Astrocyte (in vitro differentiated cells and primary cell): ENCODE measurements around the gene FEZF1. TPM values are rescaled to one million over a fixed set of nuclear protein-coding genes. Genes with fewer than 3 reads are reported as not detected.

Experiments
- DNase-seq: peaks from one replicate; pipeline ENCODE4 v3.0.0-alpha.2; 2010; ENCODE audit warnings: low read depth
- FAIRE-seq: peaks from 2 replicates; lab custom pipeline; 2011; peaks lifted over from hg19 to GRCh38; lab: Jason Lieb, UNC
- H2AFZ ChIP-seq: 2 replicates; pipeline ENCODE4 v1.6.0; 2012; ENCODE audit warnings: low read depth, low read length, inconsistent platforms
- H3K27ac ChIP-seq: 2 replicates; pipeline ENCODE4 v1.5.1; 2011; ENCODE audit warnings: low read depth, low read length, inconsistent platforms
- H3K27me3 ChIP-seq: 2 replicates; pipeline ENCODE4 v1.6.0; 2011; ENCODE audit warnings: low read length, inconsistent platforms; ENCODE audit not compliant: insufficient read depth
- H3K36me3 ChIP-seq: 2 replicates; pipeline ENCODE4 v1.5.1; 2011; ENCODE audit warnings: low read length, inconsistent platforms; ENCODE audit not compliant: insufficient read depth
- H3K4me1 ChIP-seq: 2 replicates; pipeline ENCODE4 v1.5.1; 2011; ENCODE audit warnings: low read length, inconsistent platforms; ENCODE audit not compliant: insufficient read depth
- H3K4me2 ChIP-seq: 2 replicates; pipeline ENCODE4 v1.6.0; 2012; ENCODE audit warnings: low read length, inconsistent platforms
- H3K4me3 ChIP-seq: 2 replicates; pipeline ENCODE4 v1.5.1; 2011; ENCODE audit warnings: low read depth, mild to moderate bottlenecking, low read length, inconsistent platforms; ENCODE audit not compliant: insufficient read depth
- H3K79me2 ChIP-seq: 2 replicates; pipeline ENCODE4 v1.6.0; 2012; ENCODE audit warnings: mild to moderate bottlenecking, low read length, inconsistent platforms; ENCODE audit not compliant: insufficient read depth
- H3K9ac ChIP-seq: 2 replicates; pipeline ENCODE4 v1.6.0; 2012; ENCODE audit warnings: mild to moderate bottlenecking, low read length, inconsistent platforms
- H3K9me3 ChIP-seq: 2 replicates; pipeline ENCODE4 v1.5.1; 2012; ENCODE audit warnings: low read depth, mild to moderate bottlenecking, low read length, inconsistent platforms; ENCODE audit not compliant: insufficient read depth
- H4K20me1 ChIP-seq: 2 replicates; pipeline ENCODE4 v1.6.0; 2012; ENCODE audit warnings: low read length, inconsistent platforms; ENCODE audit not compliant: insufficient read depth
- H3K27ac Mint-ChIP-seq: one replicate; pipeline ENCODE4 v1.8.0; 2021; ENCODE audit warnings: mild to moderate bottlenecking, mixed read lengths; ENCODE audit not compliant: unreplicated experiment
- H3K27me3 Mint-ChIP-seq: one replicate; pipeline ENCODE4 v1.8.0; 2021; ENCODE audit warnings: low read depth, mixed read lengths; ENCODE audit not compliant: unreplicated experiment
- H3K36me3 Mint-ChIP-seq: one replicate; pipeline ENCODE4 v1.8.0; 2021; ENCODE audit warnings: low read depth, mixed read lengths; ENCODE audit not compliant: unreplicated experiment
- H3K4me1 Mint-ChIP-seq: one replicate; pipeline ENCODE4 v1.8.0; 2021; ENCODE audit warnings: low read depth, mixed read lengths; ENCODE audit not compliant: unreplicated experiment
- H3K4me3 Mint-ChIP-seq: one replicate; pipeline ENCODE4 v1.8.0; 2021; ENCODE audit warnings: mild to moderate bottlenecking, moderate library complexity, mixed read lengths; ENCODE audit not compliant: unreplicated experiment
- H3K9me3 Mint-ChIP-seq: one replicate; pipeline ENCODE4 v1.8.0; 2021; ENCODE audit warnings: mild to moderate bottlenecking, mixed read lengths; ENCODE audit not compliant: unreplicated experiment
- CTCF ChIP-seq: IDR thresholded peaks from 2 replicates; pipeline ENCODE4 v1.5.1; 2011; ENCODE audit warnings: low read depth, mild to moderate bottlenecking, inconsistent platforms, low read length, moderate library complexity; ENCODE audit not compliant: insufficient read depth
- EZH2 ChIP-seq: IDR thresholded peaks from 2 replicates; pipeline ENCODE4 v1.6.1; 2012; ENCODE audit warnings: mild to moderate bottlenecking, low read length, inconsistent platforms; ENCODE audit not compliant: insufficient read depth
- total RNA-seq: library from RNA; stranded (reverse); gene quantifications from 2 replicates; pipeline ENCODE4 v1.2.1, GENCODE V29; 2021

Gene FEZF1
- total RNA-seq, 1 donor from 2014 or later = 0.61 TPM

- DNase-seq = no peak
- H3K9me3 Mint-ChIP-seq = peaks cover 4% of the 10 kb centered on the region
- Histone ChIP-seq H2AFZ (no peak overlapping the region), H3K9ac (no peak overlapping the region), H3K4me2 (peak overlapping the region; percentile 88), H3K27me3 (peaks cover 99% of the 10 kb centered on the region), H4K20me1 (peaks cover 10% of the 10 kb centered on the region), H3K4me3 (peak overlapping the region; percentile 61), H3K36me3 (no peaks in the 10 kb centered on the region), H3K9me3 (peaks cover 3% of the 10 kb centered on the region), H3K4me1 (peaks cover 10% of the 10 kb centered on the region), H3K27ac (no peak overlapping the region), H3K79me2 (no peaks in the 10 kb centered on the region)
- FAIRE-seq = no peak
- no peak overlapping the region for H3K27ac Mint-ChIP-seq
- H3K4me1 Mint-ChIP-seq = peaks cover 4% of the 10 kb centered on the region
- peak overlapping the region; percentile 74 for H3K4me3 Mint-ChIP-seq
- H3K36me3 Mint-ChIP-seq = peaks cover 5% of the 10 kb centered on the region
- TF ChIP-seq EZH2 (no peak), CTCF (no peak)
- peaks cover 84% of the 10 kb centered on the region for H3K27me3 Mint-ChIP-seq
These were observed 6.6 kb upstream of the FEZF1 start for GRCh38 chr7:122311050-122311700.

GRCh38 chr7:122310119-122311021, 5.8 kb upstream of the FEZF1 start:
- FAIRE-seq (no peak), DNase-seq (no peak)
- Histone ChIP-seq H3K4me3 (peak overlapping the region; percentile 61), H3K27me3 (peaks cover 99% of the 10 kb centered on the region), H3K36me3 (no peaks in the 10 kb centered on the region), H3K9ac (peak overlapping the region; percentile 50), H3K79me2 (no peaks in the 10 kb centered on the region), H3K4me1 (peaks cover 10% of the 10 kb centered on the region), H3K9me3 (peaks cover 3% of the 10 kb centered on the region), H3K27ac (no peak overlapping the region), H2AFZ (peak overlapping the region; percentile 71), H3K4me2 (peak overlapping the region; percentile 88), H4K20me1 (peaks cover 13% of the 10 kb centered on the region)
- Mint-ChIP-seq H3K4me1 (peaks cover 4% of the 10 kb centered on the region), H3K9me3 (peaks cover 4% of the 10 kb centered on the region), H3K36me3 (no peaks in the 10 kb centered on the region), H3K4me3 (peak overlapping the region; percentile 76), H3K27ac (no peak overlapping the region), H3K27me3 (peaks cover 84% of the 10 kb centered on the region)
- TF ChIP-seq EZH2 (peak; percentile 95), CTCF (no peak)
